GM23338 (cell line): ENCODE data around the gene PCOLCE2. TPM values are rescaled to one million over a fixed set of nuclear protein-coding genes. Genes with fewer than 3 reads are reported as not detected.

Source experiments
- ATAC-seq: fragments of 200-7000 bp; cut with Tn5 transposase; 3 replicates; pipeline ENCODE4 v1.9.1; 2020
- DNase-seq: peaks from one replicate; pipeline ENCODE4 v3.0.0-alpha.2; 2015; ENCODE audit warnings: low spot score
- H2AFZ ChIP-seq: fragments of 200-600 bp; sonication (generic); 2 replicates; pipeline ENCODE4 v1.8.0; 2016; ENCODE audit warnings: antibody characterized with exemption, mild to moderate bottlenecking, moderate library complexity
- H3F3A ChIP-seq: fragments of 200-600 bp; sonication (generic); replicated peaks from 2 replicates; pipeline ENCODE4 v1.8.0; 2017; ENCODE audit warnings: antibody characterized with exemption, mixed run types, low read depth
- H3K27ac ChIP-seq: fragments of 200-600 bp; sonication (generic); 2 replicates; pipeline ENCODE4 v1.6.1; 2016; ENCODE audit warnings: low read depth
- H3K27me3 ChIP-seq: fragments of 200-600 bp; sonication (generic); 2 replicates; pipeline ENCODE4 v1.8.0; 2016; ENCODE audit warnings: mild to moderate bottlenecking, mixed run types, moderate library complexity; ENCODE audit not compliant: insufficient read depth
- H3K36me3 ChIP-seq: fragments of 200-600 bp; sonication (generic); 2 replicates; pipeline ENCODE4 v1.8.0; 2016; ENCODE audit warnings: mild to moderate bottlenecking; ENCODE audit not compliant: insufficient read depth
- H3K4me1 ChIP-seq: fragments of 200-600 bp; sonication (generic); 2 replicates; pipeline ENCODE4 v1.8.0; 2016; ENCODE audit warnings: mild to moderate bottlenecking, moderate library complexity; ENCODE audit not compliant: insufficient read depth
- H3K4me2 ChIP-seq: fragments of 200-600 bp; sonication (generic); 2 replicates; pipeline ENCODE4 v1.7.1; 2017; ENCODE audit warnings: mixed run types
- H3K4me3 ChIP-seq: fragments of 200-600 bp; sonication (generic); 2 replicates; pipeline ENCODE4 v1.6.1; 2016; ENCODE audit warnings: mixed run types
- H3K79me2 ChIP-seq: fragments of 200-600 bp; sonication (generic); replicated peaks from 2 replicates; pipeline ENCODE4 v1.8.0; 2017; ENCODE audit warnings: mild to moderate bottlenecking; ENCODE audit not compliant: insufficient read depth
- H3K9me2 ChIP-seq: fragments of 200-600 bp; sonication (generic); 2 replicates; pipeline ENCODE4 v1.8.0; 2017; ENCODE audit not compliant: insufficient read depth
- H4K20me1 ChIP-seq: fragments of 200-600 bp; sonication (generic); replicated peaks from 2 replicates; pipeline ENCODE4 v1.8.0; 2017; ENCODE audit warnings: mild to moderate bottlenecking; ENCODE audit not compliant: insufficient read depth
- H3K27ac Mint-ChIP-seq: 2 replicates; pipeline ENCODE4 v1.8.0; 2020; ENCODE audit warnings: inconsistent platforms, mild to moderate bottlenecking, moderate library complexity, mixed read lengths
- H3K27me3 Mint-ChIP-seq: 3 replicates; pipeline ENCODE4 v1.8.0; 2022; ENCODE audit warnings: low read depth, mild to moderate bottlenecking, moderate library complexity, mixed read lengths, inconsistent platforms; ENCODE audit not compliant: insufficient read depth, poor library complexity
- H3K36me3 Mint-ChIP-seq: 3 replicates; pipeline ENCODE4 v1.8.0; 2021; ENCODE audit warnings: low read depth, mild to moderate bottlenecking, inconsistent platforms, moderate library complexity, mixed read lengths
- H3K4me1 Mint-ChIP-seq: 3 replicates; pipeline ENCODE4 v1.8.0; 2020; ENCODE audit warnings: mild to moderate bottlenecking, inconsistent platforms, mixed read lengths
- H3K4me3 Mint-ChIP-seq: 3 replicates; pipeline ENCODE4 v1.8.0; 2021; ENCODE audit warnings: moderate library complexity, mild to moderate bottlenecking, inconsistent platforms, mixed read lengths
- H3K9me3 Mint-ChIP-seq: 3 replicates; pipeline ENCODE4 v1.8.0; 2020; ENCODE audit warnings: moderate library complexity, mild to moderate bottlenecking, inconsistent platforms, mixed read lengths
- CREB1 ChIP-seq: fragments of 250-450 bp; sonication (Bioruptor Pico); IDR thresholded peaks from 2 replicates; pipeline ENCODE4 v1.5.0; 2020; ENCODE audit warnings: low read depth, mild to moderate bottlenecking, moderate library complexity
- EZH2 ChIP-seq: fragments of 200-600 bp; sonication (generic); IDR thresholded peaks from one replicate; pipeline ENCODE4 v1.8.0; 2017; ENCODE audit warnings: antibody characterized with exemption, mild to moderate bottlenecking, low read depth; ENCODE audit not compliant: unreplicated experiment
- EZH2phosphoT487 ChIP-seq: fragments of 200-600 bp; sonication (generic); IDR thresholded peaks from one replicate; pipeline ENCODE4 v1.8.1; 2018; ENCODE audit warnings: antibody characterized with exemption; ENCODE audit not compliant: unreplicated experiment
- JUNB ChIP-seq: IDR thresholded peaks from one replicate; pipeline ENCODE4 v1.6.1; 2016; ENCODE audit warnings: antibody characterized with exemption; ENCODE audit not compliant: unreplicated experiment
- NANOG ChIP-seq: IDR thresholded peaks from 2 replicates; pipeline ENCODE4 v1.6.1; 2016; ENCODE audit warnings: antibody characterized with exemption, borderline replicate concordance
- POLR2AphosphoS5 ChIP-seq: IDR thresholded peaks from 2 replicates; pipeline ENCODE4 v1.6.1; 2016; ENCODE audit warnings: antibody characterized with exemption, low read depth
- STAT1 ChIP-seq: IDR thresholded peaks from one replicate; pipeline ENCODE4 v1.6.1; 2016; ENCODE audit warnings: antibody characterized with exemption; ENCODE audit not compliant: unreplicated experiment
- ZNF114 ChIP-seq: fragments of 250-450 bp; sonication (Bioruptor Pico); IDR thresholded peaks from 2 replicates; pipeline ENCODE4 v1.5.0; 2020; ENCODE audit warnings: mild to moderate bottlenecking, moderate library complexity
- ZNF331 ChIP-seq: fragments of 250-450 bp; sonication (Bioruptor Pico); IDR thresholded peaks from 2 replicates; pipeline ENCODE4 v1.5.0; 2020; ENCODE audit warnings: low read depth, mild to moderate bottlenecking, moderate library complexity
- polyA plus RNA-seq: library from polyadenylated mRNA; unstranded; fragments of >200 nt; fragmentation: Nextera tagmentation; extraction: Ambion mirVana; gene quantifications from 2 replicates; pipeline ENCODE4 v1.2.1, GENCODE V29; 2016
- total RNA-seq: library from RNA; depleted of rRNA; stranded (reverse); fragments of >200 nt; shearing (Covaris generic); gene quantifications from 2 replicates; pipeline ENCODE4 v1.2.3, GENCODE V29; 2014
- TF ChIP-seq, protein P1 (sequence below), 2 experiments: fragments of 200-600 bp in 1 of 2; sonication (generic) in 1 of 2; conservative IDR thresholded peaks; 2 replicates each; pipeline versions ENCODE4 v1.5.1 to v1.6.1; 2016 to 2017; ENCODE audit warnings: antibody characterized with exemption in 2 of 2, low read depth in 2 of 2, mild to moderate bottlenecking in 2 of 2, moderate library complexity in 1 of 2
- TF ChIP-seq, protein P2 (sequence below): fragments of 250-450 bp; sonication (Bioruptor Pico); IDR thresholded peaks from 2 replicates; pipeline ENCODE4 v1.5.0; 2020; ENCODE audit warnings: mild to moderate bottlenecking, moderate library complexity
- TF ChIP-seq, protein P3 (sequence below): IDR thresholded peaks from one replicate; pipeline ENCODE4 v1.6.1; 2018; ENCODE audit warnings: antibody characterized with exemption; ENCODE audit not compliant: unreplicated experiment
- TF ChIP-seq, protein P4 (sequence below): IDR thresholded peaks from 2 replicates; pipeline ENCODE4 v1.6.1; 2016; ENCODE audit warnings: antibody characterized with exemption

The PCOLCE2 gene
- total and polyA plus RNA-seq, 2 experiments from 2014 or later, result 17.7 to 22.6 TPM

DNA sequence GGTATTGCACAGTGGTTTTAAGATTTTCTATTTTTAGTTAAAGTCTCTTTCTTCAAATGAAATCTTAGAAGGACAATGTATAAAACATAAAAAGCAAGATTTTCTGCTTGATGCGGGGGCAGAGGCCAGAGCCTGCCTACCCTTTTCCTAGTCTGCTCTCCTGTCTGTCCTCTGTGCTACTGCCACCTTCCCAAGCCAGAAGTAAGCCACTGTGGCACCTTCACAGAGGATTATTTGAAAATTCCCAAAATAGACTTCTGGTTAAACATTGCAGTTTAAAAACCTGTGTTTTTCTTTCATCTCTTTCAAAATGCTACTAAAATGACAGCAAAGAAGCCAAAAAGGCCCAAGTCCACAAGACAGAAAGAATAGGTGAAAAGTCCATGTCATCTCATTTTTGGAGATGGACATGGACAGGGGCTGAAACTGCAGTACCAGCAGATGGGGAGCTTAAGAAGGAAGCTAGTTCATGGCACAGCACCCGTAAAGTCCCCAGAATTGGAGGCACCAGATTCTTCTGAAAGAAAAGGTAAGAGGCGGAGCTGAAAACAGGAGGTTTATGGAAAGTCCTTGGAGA lies 37.6 kb upstream of the PCOLCE2 start:
- ATAC-seq (no peak), DNase-seq (no peak)
- H3K79me2 ChIP-seq, result no peaks in the 10 kb centered on the region
- H4K20me1 ChIP-seq, result no peaks in the 10 kb centered on the region
- Mint-ChIP-seq H3K4me1 (no peaks in the 10 kb centered on the region), H3K4me3 (no peak overlapping the region), H3K27me3 (no peaks in the 10 kb centered on the region), H3K9me3 (peaks cover 10% of the 10 kb centered on the region; the same call in 2 of the 3 replicates), H3K36me3 (no peaks in the 10 kb centered on the region; the same call in 2 of the 3 replicates), H3K27ac (no peak overlapping the region)
- H3K36me3 ChIP-seq, result no peaks in the 10 kb centered on the region
- no peaks in the 10 kb centered on the region for H3K27me3 ChIP-seq
- no peak overlapping the region for H3K4me2 ChIP-seq
- no peaks in the 10 kb centered on the region for H3K4me1 ChIP-seq
- no peaks in the 10 kb centered on the region for H3K9me2 ChIP-seq
- no peak for TF ChIP-seq NANOG
- TF ChIP-seq, protein P1, sequence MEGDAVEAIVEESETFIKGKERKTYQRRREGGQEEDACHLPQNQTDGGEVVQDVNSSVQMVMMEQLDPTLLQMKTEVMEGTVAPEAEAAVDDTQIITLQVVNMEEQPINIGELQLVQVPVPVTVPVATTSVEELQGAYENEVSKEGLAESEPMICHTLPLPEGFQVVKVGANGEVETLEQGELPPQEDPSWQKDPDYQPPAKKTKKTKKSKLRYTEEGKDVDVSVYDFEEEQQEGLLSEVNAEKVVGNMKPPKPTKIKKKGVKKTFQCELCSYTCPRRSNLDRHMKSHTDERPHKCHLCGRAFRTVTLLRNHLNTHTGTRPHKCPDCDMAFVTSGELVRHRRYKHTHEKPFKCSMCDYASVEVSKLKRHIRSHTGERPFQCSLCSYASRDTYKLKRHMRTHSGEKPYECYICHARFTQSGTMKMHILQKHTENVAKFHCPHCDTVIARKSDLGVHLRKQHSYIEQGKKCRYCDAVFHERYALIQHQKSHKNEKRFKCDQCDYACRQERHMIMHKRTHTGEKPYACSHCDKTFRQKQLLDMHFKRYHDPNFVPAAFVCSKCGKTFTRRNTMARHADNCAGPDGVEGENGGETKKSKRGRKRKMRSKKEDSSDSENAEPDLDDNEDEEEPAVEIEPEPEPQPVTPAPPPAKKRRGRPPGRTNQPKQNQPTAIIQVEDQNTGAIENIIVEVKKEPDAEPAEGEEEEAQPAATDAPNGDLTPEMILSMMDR (conservative IDR thresholded peaks at IDR 0.05; ENCODE audit: low read depth in 2 of 2), result no peak
- no peak for TF ChIP-seq EZH2phosphoT487
- no peak for TF ChIP-seq STAT1
- TF ChIP-seq, protein P2, sequence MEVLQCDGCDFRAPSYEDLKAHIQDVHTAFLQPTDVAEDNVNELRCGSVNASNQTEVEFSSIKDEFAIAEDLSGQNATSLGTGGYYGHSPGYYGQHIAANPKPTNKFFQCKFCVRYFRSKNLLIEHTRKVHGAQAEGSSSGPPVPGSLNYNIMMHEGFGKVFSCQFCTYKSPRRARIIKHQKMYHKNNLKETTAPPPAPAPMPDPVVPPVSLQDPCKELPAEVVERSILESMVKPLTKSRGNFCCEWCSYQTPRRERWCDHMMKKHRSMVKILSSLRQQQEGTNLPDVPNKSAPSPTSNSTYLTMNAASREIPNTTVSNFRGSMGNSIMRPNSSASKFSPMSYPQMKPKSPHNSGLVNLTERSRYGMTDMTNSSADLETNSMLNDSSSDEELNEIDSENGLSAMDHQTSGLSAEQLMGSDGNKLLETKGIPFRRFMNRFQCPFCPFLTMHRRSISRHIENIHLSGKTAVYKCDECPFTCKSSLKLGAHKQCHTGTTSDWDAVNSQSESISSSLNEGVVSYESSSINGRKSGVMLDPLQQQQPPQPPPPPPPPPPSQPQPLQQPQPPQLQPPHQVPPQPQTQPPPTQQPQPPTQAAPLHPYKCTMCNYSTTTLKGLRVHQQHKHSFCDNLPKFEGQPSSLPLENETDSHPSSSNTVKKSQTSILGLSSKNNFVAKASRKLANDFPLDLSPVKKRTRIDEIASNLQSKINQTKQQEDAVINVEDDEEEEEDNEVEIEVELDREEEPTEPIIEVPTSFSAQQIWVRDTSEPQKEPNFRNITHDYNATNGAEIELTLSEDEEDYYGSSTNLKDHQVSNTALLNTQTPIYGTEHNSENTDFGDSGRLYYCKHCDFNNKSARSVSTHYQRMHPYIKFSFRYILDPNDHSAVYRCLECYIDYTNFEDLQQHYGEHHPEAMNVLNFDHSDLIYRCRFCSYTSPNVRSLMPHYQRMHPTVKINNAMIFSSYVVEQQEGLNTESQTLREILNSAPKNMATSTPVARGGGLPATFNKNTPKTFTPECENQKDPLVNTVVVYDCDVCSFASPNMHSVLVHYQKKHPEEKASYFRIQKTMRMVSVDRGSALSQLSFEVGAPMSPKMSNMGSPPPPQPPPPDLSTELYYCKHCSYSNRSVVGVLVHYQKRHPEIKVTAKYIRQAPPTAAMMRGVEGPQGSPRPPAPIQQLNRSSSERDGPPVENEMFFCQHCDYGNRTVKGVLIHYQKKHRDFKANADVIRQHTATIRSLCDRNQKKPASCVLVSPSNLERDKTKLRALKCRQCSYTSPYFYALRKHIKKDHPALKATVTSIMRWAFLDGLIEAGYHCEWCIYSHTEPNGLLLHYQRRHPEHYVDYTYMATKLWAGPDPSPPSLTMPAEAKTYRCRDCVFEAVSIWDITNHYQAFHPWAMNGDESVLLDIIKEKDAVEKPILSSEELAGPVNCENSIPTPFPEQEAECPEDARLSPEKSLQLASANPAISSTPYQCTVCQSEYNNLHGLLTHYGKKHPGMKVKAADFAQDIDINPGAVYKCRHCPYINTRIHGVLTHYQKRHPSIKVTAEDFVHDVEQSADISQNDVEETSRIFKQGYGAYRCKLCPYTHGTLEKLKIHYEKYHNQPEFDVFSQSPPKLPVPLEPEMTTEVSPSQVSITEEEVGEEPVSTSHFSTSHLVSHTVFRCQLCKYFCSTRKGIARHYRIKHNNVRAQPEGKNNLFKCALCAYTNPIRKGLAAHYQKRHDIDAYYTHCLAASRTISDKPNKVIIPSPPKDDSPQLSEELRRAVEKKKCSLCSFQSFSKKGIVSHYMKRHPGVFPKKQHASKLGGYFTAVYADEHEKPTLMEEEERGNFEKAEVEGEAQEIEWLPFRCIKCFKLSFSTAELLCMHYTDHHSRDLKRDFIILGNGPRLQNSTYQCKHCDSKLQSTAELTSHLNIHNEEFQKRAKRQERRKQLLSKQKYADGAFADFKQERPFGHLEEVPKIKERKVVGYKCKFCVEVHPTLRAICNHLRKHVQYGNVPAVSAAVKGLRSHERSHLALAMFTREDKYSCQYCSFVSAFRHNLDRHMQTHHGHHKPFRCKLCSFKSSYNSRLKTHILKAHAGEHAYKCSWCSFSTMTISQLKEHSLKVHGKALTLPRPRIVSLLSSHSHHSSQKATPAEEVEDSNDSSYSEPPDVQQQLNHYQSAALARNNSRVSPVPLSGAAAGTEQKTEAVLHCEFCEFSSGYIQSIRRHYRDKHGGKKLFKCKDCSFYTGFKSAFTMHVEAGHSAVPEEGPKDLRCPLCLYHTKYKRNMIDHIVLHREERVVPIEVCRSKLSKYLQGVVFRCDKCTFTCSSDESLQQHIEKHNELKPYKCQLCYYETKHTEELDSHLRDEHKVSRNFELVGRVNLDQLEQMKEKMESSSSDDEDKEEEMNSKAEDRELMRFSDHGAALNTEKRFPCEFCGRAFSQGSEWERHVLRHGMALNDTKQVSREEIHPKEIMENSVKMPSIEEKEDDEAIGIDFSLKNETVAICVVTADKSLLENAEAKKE (CRISPR knock-in tag), result no peak
- TF ChIP-seq, protein P3, sequence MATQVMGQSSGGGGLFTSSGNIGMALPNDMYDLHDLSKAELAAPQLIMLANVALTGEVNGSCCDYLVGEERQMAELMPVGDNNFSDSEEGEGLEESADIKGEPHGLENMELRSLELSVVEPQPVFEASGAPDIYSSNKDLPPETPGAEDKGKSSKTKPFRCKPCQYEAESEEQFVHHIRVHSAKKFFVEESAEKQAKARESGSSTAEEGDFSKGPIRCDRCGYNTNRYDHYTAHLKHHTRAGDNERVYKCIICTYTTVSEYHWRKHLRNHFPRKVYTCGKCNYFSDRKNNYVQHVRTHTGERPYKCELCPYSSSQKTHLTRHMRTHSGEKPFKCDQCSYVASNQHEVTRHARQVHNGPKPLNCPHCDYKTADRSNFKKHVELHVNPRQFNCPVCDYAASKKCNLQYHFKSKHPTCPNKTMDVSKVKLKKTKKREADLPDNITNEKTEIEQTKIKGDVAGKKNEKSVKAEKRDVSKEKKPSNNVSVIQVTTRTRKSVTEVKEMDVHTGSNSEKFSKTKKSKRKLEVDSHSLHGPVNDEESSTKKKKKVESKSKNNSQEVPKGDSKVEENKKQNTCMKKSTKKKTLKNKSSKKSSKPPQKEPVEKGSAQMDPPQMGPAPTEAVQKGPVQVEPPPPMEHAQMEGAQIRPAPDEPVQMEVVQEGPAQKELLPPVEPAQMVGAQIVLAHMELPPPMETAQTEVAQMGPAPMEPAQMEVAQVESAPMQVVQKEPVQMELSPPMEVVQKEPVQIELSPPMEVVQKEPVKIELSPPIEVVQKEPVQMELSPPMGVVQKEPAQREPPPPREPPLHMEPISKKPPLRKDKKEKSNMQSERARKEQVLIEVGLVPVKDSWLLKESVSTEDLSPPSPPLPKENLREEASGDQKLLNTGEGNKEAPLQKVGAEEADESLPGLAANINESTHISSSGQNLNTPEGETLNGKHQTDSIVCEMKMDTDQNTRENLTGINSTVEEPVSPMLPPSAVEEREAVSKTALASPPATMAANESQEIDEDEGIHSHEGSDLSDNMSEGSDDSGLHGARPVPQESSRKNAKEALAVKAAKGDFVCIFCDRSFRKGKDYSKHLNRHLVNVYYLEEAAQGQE, result no peak
- TF ChIP-seq ZNF114 (CRISPR knock-in tag), result no peak
- TF ChIP-seq CREB1 (CRISPR knock-in tag), result no peak
- TF ChIP-seq JUNB, result no peak
- TF ChIP-seq EZH2, result no peak
- no peak for TF ChIP-seq ZNF331
- no peak for TF ChIP-seq POLR2AphosphoS5
- TF ChIP-seq, protein P4, sequence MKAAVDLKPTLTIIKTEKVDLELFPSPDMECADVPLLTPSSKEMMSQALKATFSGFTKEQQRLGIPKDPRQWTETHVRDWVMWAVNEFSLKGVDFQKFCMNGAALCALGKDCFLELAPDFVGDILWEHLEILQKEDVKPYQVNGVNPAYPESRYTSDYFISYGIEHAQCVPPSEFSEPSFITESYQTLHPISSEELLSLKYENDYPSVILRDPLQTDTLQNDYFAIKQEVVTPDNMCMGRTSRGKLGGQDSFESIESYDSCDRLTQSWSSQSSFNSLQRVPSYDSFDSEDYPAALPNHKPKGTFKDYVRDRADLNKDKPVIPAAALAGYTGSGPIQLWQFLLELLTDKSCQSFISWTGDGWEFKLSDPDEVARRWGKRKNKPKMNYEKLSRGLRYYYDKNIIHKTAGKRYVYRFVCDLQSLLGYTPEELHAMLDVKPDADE, result no peak
- H3K27ac ChIP-seq, result no peak overlapping the region
- H3F3A ChIP-seq, result no peaks in the 10 kb centered on the region
- no peak overlapping the region for H3K4me3 ChIP-seq
- H2AFZ ChIP-seq, result peak overlapping the region; percentile 90
